A549 (cell line): ENCODE results near the gene LDLRAD4.

ENCODE experiments used
- EP300 ChIP-seq, 2 experiments: fragments of >200 bp; sonication (Bioruptor Twin); formaldehyde crosslinking; IDR thresholded peaks; 2 replicates in 1 of 2; 3 replicates in 1 of 2; pipeline ENCODE4 v1.6.1; 2016 to 2017
- FOXS1 ChIP-seq: fragments of 250-450 bp; sonication (Bioruptor Pico); IDR thresholded peaks from 2 replicates; pipeline ENCODE4 v1.5.0; 2020; ENCODE audit warnings: mild to moderate bottlenecking, moderate library complexity
- HOXA7 ChIP-seq: fragments of 250-450 bp; sonication (Bioruptor Pico); IDR thresholded peaks from 2 replicates; pipeline ENCODE4 v1.5.0; 2020; ENCODE audit warnings: mild to moderate bottlenecking, moderate library complexity
- MAFK ChIP-seq: fragments of 450-650 bp; IDR thresholded peaks from 2 replicates; pipeline ENCODE4 v1.6.1; 2014; ENCODE audit not compliant: partially characterized antibody
- NFE2L2 ChIP-seq: fragments of 150-350 bp; conservative IDR thresholded peaks from 2 replicates; pipeline ENCODE4 v1.6.1; 2014; ENCODE audit warnings: low read length
- NR3C1 ChIP-seq: fragments of >200 bp; sonication (Bioruptor Twin); formaldehyde crosslinking; IDR thresholded peaks from 3 replicates; pipeline ENCODE4 v1.6.1; 2017
- POLR2A ChIP-seq: IDR thresholded peaks from 2 replicates; pipeline ENCODE4 v1.6.1; 2012; ENCODE audit warnings: mild to moderate bottlenecking, low read length
- REST ChIP-seq: fragments of 200-600 bp; sonication (generic); IDR thresholded peaks from 2 replicates; pipeline ENCODE4 v1.6.1; 2016; ENCODE audit warnings: antibody characterized with exemption, mild to moderate bottlenecking, moderate library complexity
- TF ChIP-seq, protein P1 (sequence below): fragments of >200 bp; sonication (Bioruptor Twin); formaldehyde crosslinking; IDR thresholded peaks from 3 replicates; pipeline ENCODE4 v1.5.1; 2016
- TF ChIP-seq, protein P2 (sequence below): IDR thresholded peaks from 2 replicates; pipeline ENCODE4 v1.6.1; 2012; ENCODE audit warnings: low read depth, borderline replicate concordance

DNA sequence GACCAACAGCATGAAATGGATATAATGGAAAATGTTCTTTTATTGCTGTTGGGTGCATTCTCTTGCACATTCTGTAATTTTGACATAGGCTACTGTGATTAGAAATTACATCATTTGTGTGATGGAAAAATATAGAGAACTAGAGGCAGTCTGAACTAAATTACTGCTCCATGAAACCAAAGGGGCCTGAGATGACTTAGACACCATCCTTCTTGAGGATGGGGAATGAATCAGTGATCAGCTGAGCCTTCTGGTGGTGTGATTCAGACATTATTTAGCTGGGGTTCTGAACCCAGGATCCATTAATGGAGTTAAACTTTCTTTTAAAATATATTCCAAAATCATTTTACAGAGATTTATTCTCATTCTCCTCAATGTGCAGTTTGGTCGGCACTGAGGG is 135.8 kb downstream of the LDLRAD4 start:
- TF ChIP-seq, protein P1, sequence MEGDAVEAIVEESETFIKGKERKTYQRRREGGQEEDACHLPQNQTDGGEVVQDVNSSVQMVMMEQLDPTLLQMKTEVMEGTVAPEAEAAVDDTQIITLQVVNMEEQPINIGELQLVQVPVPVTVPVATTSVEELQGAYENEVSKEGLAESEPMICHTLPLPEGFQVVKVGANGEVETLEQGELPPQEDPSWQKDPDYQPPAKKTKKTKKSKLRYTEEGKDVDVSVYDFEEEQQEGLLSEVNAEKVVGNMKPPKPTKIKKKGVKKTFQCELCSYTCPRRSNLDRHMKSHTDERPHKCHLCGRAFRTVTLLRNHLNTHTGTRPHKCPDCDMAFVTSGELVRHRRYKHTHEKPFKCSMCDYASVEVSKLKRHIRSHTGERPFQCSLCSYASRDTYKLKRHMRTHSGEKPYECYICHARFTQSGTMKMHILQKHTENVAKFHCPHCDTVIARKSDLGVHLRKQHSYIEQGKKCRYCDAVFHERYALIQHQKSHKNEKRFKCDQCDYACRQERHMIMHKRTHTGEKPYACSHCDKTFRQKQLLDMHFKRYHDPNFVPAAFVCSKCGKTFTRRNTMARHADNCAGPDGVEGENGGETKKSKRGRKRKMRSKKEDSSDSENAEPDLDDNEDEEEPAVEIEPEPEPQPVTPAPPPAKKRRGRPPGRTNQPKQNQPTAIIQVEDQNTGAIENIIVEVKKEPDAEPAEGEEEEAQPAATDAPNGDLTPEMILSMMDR, result no peak
- TF ChIP-seq NR3C1 (no peak), EP300 (IDR thresholded peaks at IDR 0.05) (no peak), FOXS1 (CRISPR knock-in tag) (no peak), MAFK (no peak), NFE2L2 (no peak), REST (no peak), HOXA7 (CRISPR knock-in tag) (no peak), POLR2A (no peak)
- TF ChIP-seq, protein P2, sequence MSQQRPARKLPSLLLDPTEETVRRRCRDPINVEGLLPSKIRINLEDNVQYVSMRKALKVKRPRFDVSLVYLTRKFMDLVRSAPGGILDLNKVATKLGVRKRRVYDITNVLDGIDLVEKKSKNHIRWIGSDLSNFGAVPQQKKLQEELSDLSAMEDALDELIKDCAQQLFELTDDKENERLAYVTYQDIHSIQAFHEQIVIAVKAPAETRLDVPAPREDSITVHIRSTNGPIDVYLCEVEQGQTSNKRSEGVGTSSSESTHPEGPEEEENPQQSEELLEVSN, result no peak
